Measurements from ENCODE around the gene PACS2. TPM values are rescaled to one million over a fixed set of nuclear protein-coding genes. Genes with fewer than 3 reads are reported as not detected.

The PACS2 gene
- total and polyA plus RNA-seq, 2 of the 8 experiments (the other 6 are each of a cell fraction or from before 2014, with no cell fraction given), result 38.0 to 62.8 TPM

- H4K91ac ChIP-seq (replicated peaks; ENCODE audit: insufficient read length, low read length), result no peak overlapping the region
- H2BK12ac ChIP-seq (ENCODE audit: low read depth, low read length), result no peak overlapping the region
- no peak overlapping the region for H4K5ac ChIP-seq (ENCODE audit: insufficient read length, low read depth, low read length)
- H2AK5ac ChIP-seq (ENCODE audit: low read depth, low read length), result no peak overlapping the region
- DNase-seq (ENCODE audit: low read depth in 1 of 2, low spot score in 2 of 2), result no peak
- H3K4ac ChIP-seq (replicated peaks; ENCODE audit: insufficient read length, low read depth, low read length), result peak overlapping the region; percentile 53
- no peak overlapping the region for H4K8ac ChIP-seq (ENCODE audit: extremely low read depth, insufficient read depth, low read length)
- H3K9ac ChIP-seq (replicated peaks in 1 of 4; ENCODE audit: extremely low read depth in 1 of 4, low read depth in 3 of 4, low read length in 3 of 4), result no peak overlapping the region
- TF ChIP-seq CHD1 (IDR thresholded peaks at IDR 0.05; ENCODE audit: low read depth, low read length) (no peak), ATF2 (IDR thresholded peaks at IDR 0.05; ENCODE audit: low read length) (no peak), RNF2 (IDR thresholded peaks at IDR 0.05; ENCODE audit: borderline replicate concordance, low read depth, low read length, missing control alignments, poor library complexity, severe bottlenecking) (no peak), SUZ12 (IDR thresholded peaks at IDR 0.05; ENCODE audit: low read length) (no peak), CBX8 (IDR thresholded peaks at IDR 0.05; ENCODE audit: borderline replicate concordance, low read depth, low read length) (no peak)
- peaks cover 0 to 26% of the 10 kb centered on the region in 2 experiments; a peak in 2 of 4 replicates for H3K79me2 ChIP-seq (ENCODE audit: control insufficient read depth in 1 of 2, insufficient read depth in 2 of 2, low read length in 2 of 2)
- no peak overlapping the region for H2BK15ac ChIP-seq (ENCODE audit: low read length)
- peaks cover 4 to 27% of the 10 kb centered on the region in 2 experiments for H4K20me1 ChIP-seq (replicated peaks in 1 of 2; ENCODE audit: control insufficient read depth in 1 of 2, insufficient read depth in 2 of 2, low read length in 2 of 2)
- H2BK20ac ChIP-seq (ENCODE audit: low read length), result no peak overlapping the region
- H3K79me1 ChIP-seq (ENCODE audit: low read depth, low read length), result peaks cover 10% of the 10 kb centered on the region; the same call in 1 of the 2 replicates
- no peak overlapping the region for H3K14ac ChIP-seq (ENCODE audit: insufficient read length)
- no peak overlapping the region; the same call in 1 of the 2 replicates for H2BK5ac ChIP-seq (ENCODE audit: low read depth, low read length)
- no peak overlapping the region for H2AFZ ChIP-seq (ENCODE audit: low read length)
- ChIA-PET POLR2A (ENCODE audit: partially characterized antibody) (no interaction called here), CTCF (ENCODE audit: partially characterized antibody) (interaction anchor here (1.1 to 2.8 kb wide), 4 partner anchors 14 to 347 kb away, joined by 4 to 8 read pairs (median 4); no protein-coding TSS in a partner anchor)
- no peak overlapping the region for H3K18ac ChIP-seq (ENCODE audit: extremely low read depth, low read length)
- H3K27me3 ChIP-seq (replicated peaks in 1 of 4; ENCODE audit: control insufficient read depth in 3 of 4, extremely low read depth in 1 of 4, insufficient read depth in 3 of 4, low read length in 3 of 4), result no peaks in the 10 kb centered on the region
- no peaks in the 10 kb centered on the region for H3K36me3 ChIP-seq (ENCODE audit: control insufficient read depth in 2 of 4, insufficient read depth in 4 of 4, low read length in 3 of 4)
- no peak overlapping the region for H3K56ac ChIP-seq (replicated peaks; ENCODE audit: insufficient read length, low read depth, low read length)
- no peaks in the 10 kb centered on the region for H3K23me2 ChIP-seq (ENCODE audit: low read depth, low read length)
- no peak overlapping the region for H2BK120ac ChIP-seq (replicated peaks; ENCODE audit: low read depth, low read length)
- 94% methylated on average over 8 of the region's 8 CpGs; no CpG with 5 or more reads in 1 of the 2 experiments for WGBS, 2 experiments (ENCODE audit: extremely low coverage in 1 of 2, insufficient coverage in 1 of 2, insufficient read length in 1 of 2, insufficient replicate concordance in 2 of 2, low coverage in 1 of 2, low lambda C conversion rate in 2 of 2, missing lambda C conversion rate in 1 of 2)
- peaks cover 0 to 3% of the 10 kb centered on the region in 2 experiments; a peak in 1 of 4 replicates for H3K9me3 ChIP-seq (ENCODE audit: insufficient read depth in 2 of 2, low read depth in 1 of 2, low read length in 1 of 2)
- H3K4me1 ChIP-seq (replicated peaks in 1 of 4; ENCODE audit: control insufficient read depth in 3 of 4, insufficient read depth in 4 of 4, low read length in 3 of 4), result peaks cover 0 to 4% (median 2%) of the 10 kb centered on the region in 4 experiments; a peak in 2 of 7 replicates
- H3K4me3 ChIP-seq (ENCODE audit: extremely low read depth in 1 of 4, insufficient read depth in 2 of 4, low read depth in 3 of 4, low read length in 4 of 4), result no peak overlapping the region
- no peak for FAIRE-seq
- H3K23ac ChIP-seq (ENCODE audit: insufficient read length), result no peak overlapping the region
- no peak overlapping the region for H3K27ac ChIP-seq (ENCODE audit: low read depth, low read length)
- no peak overlapping the region for H3K4me2 ChIP-seq (ENCODE audit: insufficient read depth in 1 of 2, low read depth in 2 of 2, low read length in 2 of 2)
Measured at GRCh38 chr14:105347587-105347968, 33.0 kb downstream of the PACS2 start.

Measured in H1 (cell line).